Pancreas (tissue), 10 donors: ENCODE data around the gene PPP1R3F. TPM values are rescaled to one million over a fixed set of nuclear protein-coding genes. Genes with fewer than 3 reads are reported as not detected.

Experiments used
- ATAC-seq, 4 donors: fragments of 200-7000 bp; cut with Tn5 transposase; one replicate each; pipeline versions ENCODE4 v1.8.0 to v1.9.1; 2020; ENCODE audit warnings: mild to moderate bottlenecking in 4 of 4, moderate library complexity in 4 of 4
- DNase-seq, 6 donors: peaks; one replicate each; pipeline ENCODE4 v3.0.0-alpha.2; 2020
- FAIRE-seq: peaks from 2 replicates; lab custom pipeline; 2012; peaks lifted over from hg19 to GRCh38; lab: Jason Lieb, UNC
- H3K27ac ChIP-seq, 4 donors: fragments of 200-600 bp; sonication (generic); 1 replicate in 3 of 4; 2 replicates in 1 of 4; pipeline versions ENCODE4 v1.5.0 to v1.8.0; 2020
- H3K27me3 ChIP-seq, 4 donors: fragments of 200-600 bp; one replicate each; pipeline ENCODE4 v1.8.0; 2021
- H3K36me3 ChIP-seq, 3 donors: fragments of 200-600 bp; sonication (generic) in 1 of 3; one replicate each; pipeline versions ENCODE4 v1.5.0 to v1.8.0; 2020 to 2021
- H3K4me1 ChIP-seq, 3 donors: fragments of 200-600 bp; one replicate each; pipeline ENCODE4 v1.8.0; 2021
- H3K4me3 ChIP-seq, 4 donors: fragments of 200-600 bp; sonication (generic) in 2 of 4; one replicate each; pipeline versions ENCODE4 v1.5.0 to v1.8.0; 2020 to 2021
- H3K9me3 ChIP-seq, 4 donors: fragments of 200-600 bp; one replicate each; pipeline ENCODE4 v1.8.0; 2021
- WGBS, 2 donors: extraction: QIAGEN DNeasy Blood & Tissue Kit; methylation state at CpG; one replicate each; pipeline ENCODE4 v1.1.7; 2013; 5-methylcytosine and 5-hydroxymethylcytosine counted together
- intact Hi-C, 3 donors: fragments of 100-400 bp; cut with DNase I; formaldehyde crosslinking; loops; one replicate each; pipeline versions ENCODE4 v1.11.1 to v1.14.2; 2022
- polyA plus RNA-seq, 2 donors: library from polyadenylated mRNA; stranded (reverse); fragments of 200-250 nt; gene quantifications; one replicate each; pipeline ENCODE4 v1.2.3, GENCODE V29; 2013
- total RNA-seq, 6 donors: library from RNA; stranded (reverse); fragmentation: NEBNext Ultra II Directional in 4 of 6; extraction: Animal tissue kit (Norgen Biotek cat#: 25700) in 4 of 6; gene quantifications; one replicate each; pipeline versions ENCODE4 v1.2.1 to v1.2.4, GENCODE V29; 2021 to 2023
- TF ChIP-seq, protein P1 (sequence below), 4 donors: fragments of 200-600 bp; sonication (generic) in 3 of 4; IDR thresholded peaks; one replicate each; pipeline versions ENCODE4 v1.5.0 to v1.8.0; 2021; ENCODE audit warnings: antibody characterized with exemption in 4 of 4
- donor health status: healthy with polysubstance abuse.
- donor health status: DM: no; HTN: no; CAD: no; lungs with moderate emphysema.
- donor health status: DM: no; HTN: no; CAD: no.
- donor health status: control.
- donor health status: control.
- donor health status: Bipolar disorder and iron deficiency.
- donor health status: DM: yes; HTN: yes; CAD: no.
- donor health status: DM: no; HTN: no; CAD: no.
- donor health status: DM: no; HTN: no; CAD: no.
- donor health status: DM: yes; HTN: yes; CAD: no.

PPP1R3F gene
- total and polyA plus RNA-seq, 8 donors: 1.1 to 5.6 (median 1.7) TPM

DNA sequence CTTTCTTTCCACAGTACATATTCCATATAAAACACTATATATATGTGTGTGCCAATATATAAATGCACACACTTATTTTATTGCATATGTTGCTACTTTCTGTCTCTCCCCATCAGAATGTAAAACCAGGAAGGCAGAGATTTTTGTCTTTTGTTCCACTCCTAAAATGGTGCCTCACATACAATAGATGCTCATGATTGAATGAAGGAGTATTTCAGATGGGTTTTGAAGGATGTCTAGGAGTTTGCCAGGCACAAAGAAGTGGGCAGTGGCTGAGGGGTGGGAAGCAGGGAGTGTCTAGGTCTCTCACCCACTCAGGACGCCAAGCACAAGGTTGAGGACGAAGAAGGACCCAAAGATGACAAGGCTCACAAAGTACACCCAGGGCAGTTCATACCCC is 41.9 kb upstream of the PPP1R3F start:
- H3K4me3 ChIP-seq: no peak overlapping the region
- no peak overlapping the region for H3K27ac ChIP-seq
- TF ChIP-seq, protein P1, sequence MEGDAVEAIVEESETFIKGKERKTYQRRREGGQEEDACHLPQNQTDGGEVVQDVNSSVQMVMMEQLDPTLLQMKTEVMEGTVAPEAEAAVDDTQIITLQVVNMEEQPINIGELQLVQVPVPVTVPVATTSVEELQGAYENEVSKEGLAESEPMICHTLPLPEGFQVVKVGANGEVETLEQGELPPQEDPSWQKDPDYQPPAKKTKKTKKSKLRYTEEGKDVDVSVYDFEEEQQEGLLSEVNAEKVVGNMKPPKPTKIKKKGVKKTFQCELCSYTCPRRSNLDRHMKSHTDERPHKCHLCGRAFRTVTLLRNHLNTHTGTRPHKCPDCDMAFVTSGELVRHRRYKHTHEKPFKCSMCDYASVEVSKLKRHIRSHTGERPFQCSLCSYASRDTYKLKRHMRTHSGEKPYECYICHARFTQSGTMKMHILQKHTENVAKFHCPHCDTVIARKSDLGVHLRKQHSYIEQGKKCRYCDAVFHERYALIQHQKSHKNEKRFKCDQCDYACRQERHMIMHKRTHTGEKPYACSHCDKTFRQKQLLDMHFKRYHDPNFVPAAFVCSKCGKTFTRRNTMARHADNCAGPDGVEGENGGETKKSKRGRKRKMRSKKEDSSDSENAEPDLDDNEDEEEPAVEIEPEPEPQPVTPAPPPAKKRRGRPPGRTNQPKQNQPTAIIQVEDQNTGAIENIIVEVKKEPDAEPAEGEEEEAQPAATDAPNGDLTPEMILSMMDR (IDR thresholded peaks at IDR 0.05): no peak
- FAIRE-seq (no peak), DNase-seq (no peak), ATAC-seq (no peak)
- WGBS, 2 donors: 61 to 85% methylated on average over 2 of the region's 2 CpGs
- H3K9me3 ChIP-seq: no peaks in the 10 kb centered on the region
- no peaks in the 10 kb centered on the region for H3K36me3 ChIP-seq
- H3K4me1 ChIP-seq: no peaks in the 10 kb centered on the region
- intact Hi-C loops: no loop called here
- peaks cover 0 to 2% (median 0%) of the 10 kb centered on the region in 4 donors for H3K27me3 ChIP-seq

DNA sequence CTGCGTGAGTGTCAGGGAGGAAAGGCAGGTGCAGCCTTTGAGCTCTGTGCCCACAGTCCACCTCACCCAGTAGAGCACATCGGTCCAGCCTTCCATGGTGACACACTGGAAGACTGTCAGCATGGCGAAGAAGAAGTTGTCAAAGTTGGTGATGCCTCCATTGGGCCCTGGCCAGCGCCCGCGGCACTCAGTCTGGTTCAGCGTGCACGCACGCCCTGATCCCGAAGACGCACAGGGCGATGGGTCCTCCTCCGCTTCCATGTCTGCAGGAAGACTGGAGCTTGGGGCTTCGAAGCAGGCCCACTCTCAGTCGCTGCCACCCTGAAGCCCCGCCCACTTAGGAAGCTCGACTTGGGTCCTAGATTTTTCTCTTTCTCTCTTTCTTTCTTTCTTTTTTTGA is 41.4 kb upstream of the PPP1R3F start:
- intact Hi-C loops: no loop called here
- no peak for DNase-seq
- Histone ChIP-seq H3K27ac (no peak overlapping the region), H3K9me3 (no peaks in the 10 kb centered on the region), H3K4me1 (no peaks in the 10 kb centered on the region), H3K27me3 (no peaks in the 10 kb centered on the region), H3K4me3 (no peak overlapping the region), H3K36me3 (no peaks in the 10 kb centered on the region)
- TF ChIP-seq, protein P1 (IDR thresholded peaks at IDR 0.05): no peak
- ATAC-seq: no peak
- FAIRE-seq: no peak
- WGBS, 2 donors: 86 to 87% methylated on average over 17 of the region's 17 CpGs

DNA sequence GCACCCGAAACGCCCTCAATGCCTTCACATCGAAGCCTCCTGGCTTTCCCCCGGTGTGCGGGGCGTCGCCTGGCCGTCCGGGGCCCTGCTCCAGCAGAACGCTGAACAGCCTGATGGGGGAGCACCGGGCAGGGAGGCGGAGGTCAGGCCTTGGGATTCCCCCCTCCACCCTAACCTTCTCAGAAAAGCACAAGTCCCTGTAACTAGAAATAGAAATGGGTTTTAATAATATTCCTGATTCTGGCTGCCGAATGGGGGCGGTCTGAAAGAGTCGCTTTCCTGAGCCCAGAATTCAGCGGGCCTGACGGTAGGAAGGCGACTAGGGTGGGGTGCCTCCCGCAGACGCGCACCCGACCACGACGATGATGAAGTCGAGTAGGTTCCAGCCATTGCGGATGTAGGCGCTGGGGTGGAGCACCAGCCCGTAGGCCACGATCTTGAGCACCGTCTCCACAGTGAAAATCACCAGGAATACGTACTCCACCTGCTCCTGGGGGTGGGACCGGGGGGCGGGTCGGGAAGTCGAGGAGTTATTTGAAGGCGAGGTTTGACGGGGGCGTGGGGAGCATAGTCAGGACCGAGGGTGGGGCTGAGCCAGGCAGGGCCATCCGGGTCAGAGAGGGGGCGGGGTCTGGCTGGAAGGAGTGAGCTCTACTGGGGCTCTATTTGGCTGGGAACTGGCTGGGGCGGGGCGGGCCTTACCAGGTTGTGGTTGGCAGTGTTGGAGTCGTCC is 38.9 kb upstream of the PPP1R3F start:
- Histone ChIP-seq H3K4me1 (no peaks in the 10 kb centered on the region), H3K9me3 (no peaks in the 10 kb centered on the region)
- no peak for FAIRE-seq

DNA sequence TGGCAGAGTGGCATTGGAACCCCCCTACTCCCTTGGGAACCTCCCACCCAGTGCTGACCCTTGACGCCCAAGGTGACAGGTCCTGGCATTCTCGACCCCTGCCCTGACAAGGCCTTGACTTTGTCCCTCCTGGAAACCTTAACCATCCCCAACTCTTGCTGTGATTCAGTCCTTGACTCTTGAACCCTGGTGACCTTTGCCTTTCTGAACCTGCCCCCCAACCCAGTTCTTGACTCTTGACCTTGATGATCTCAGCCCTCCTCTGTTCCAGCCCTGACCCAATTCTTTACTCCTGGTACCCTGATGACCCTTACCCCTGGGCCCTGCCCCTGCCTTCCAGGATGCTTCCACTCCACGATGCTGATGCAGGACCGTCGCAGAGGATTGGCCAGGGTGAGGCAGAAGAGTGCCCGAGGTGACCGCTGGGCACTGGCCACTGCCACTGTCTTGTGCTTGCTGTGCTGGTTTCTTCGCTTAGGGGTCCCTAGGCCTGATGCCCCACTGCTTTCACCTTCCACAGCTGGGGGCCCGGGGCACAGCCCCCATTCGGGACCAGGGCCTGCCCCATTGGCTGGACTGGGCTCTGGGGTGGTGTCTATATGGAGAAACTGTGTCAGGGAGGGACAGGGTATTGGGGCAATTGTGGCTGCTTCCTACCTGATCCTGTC is 38.1 kb upstream of the PPP1R3F start:
- WGBS, 2 donors: 85 to 93% methylated on average over 10 of the region's 10 CpGs
- no peak overlapping the region for H3K4me3 ChIP-seq
- H3K4me1 ChIP-seq: no peaks in the 10 kb centered on the region
- intact Hi-C loops: no loop called here
- no peaks in the 10 kb centered on the region for H3K36me3 ChIP-seq
- TF ChIP-seq, protein P1 (IDR thresholded peaks at IDR 0.05): no peak
- no peaks in the 10 kb centered on the region for H3K9me3 ChIP-seq
- ATAC-seq (no peak), FAIRE-seq (no peak), DNase-seq (no peak)
- H3K27ac ChIP-seq: no peak overlapping the region
- H3K27me3 ChIP-seq: no peaks in the 10 kb centered on the region

More for the DNA sequence above, 38.9 kb upstream of the PPP1R3F start:
- peak; percentile 70 to 86 (median 77) for ATAC-seq
- no peaks in the 10 kb centered on the region for H3K36me3 ChIP-seq
- TF ChIP-seq, protein P1 (IDR thresholded peaks at IDR 0.05): no peak
- H3K4me3 ChIP-seq: peak overlapping the region in 2 of 4 donors; percentile 12 to 34
- no peak overlapping the region for H3K27ac ChIP-seq
- 17 to 38% methylated on average over 44 of the region's 44 CpGs for WGBS, 2 donors
- peak in 5 of 6 donors; percentile 62 to 82 (median 71) for DNase-seq
- intact Hi-C loops: no loop called here
- no peaks in the 10 kb centered on the region for H3K27me3 ChIP-seq

DNA sequence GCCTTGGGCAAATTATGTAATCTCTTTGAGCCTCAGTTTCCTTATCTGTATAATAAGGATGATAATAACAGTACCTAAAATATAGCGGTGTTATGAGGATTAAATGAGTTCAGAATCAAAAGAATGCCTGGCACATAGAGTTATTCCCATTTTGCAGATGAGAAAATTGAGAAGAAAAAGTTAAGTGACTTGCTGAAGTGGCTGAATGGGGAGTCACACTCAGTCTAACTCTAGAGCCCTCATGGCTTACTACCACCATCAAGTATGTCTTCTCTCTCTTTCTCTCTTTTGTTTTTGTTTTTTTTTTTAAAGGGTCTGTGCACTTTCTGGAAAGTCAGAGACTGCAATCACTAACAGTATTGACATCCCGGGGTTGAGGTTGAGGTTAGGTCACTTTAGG is 37.1 kb upstream of the PPP1R3F start:
- Histone ChIP-seq H3K27ac (no peak overlapping the region), H3K4me1 (no peaks in the 10 kb centered on the region), H3K27me3 (no peaks in the 10 kb centered on the region), H3K36me3 (no peaks in the 10 kb centered on the region), H3K9me3 (no peaks in the 10 kb centered on the region), H3K4me3 (no peak overlapping the region)
- intact Hi-C loops: no loop called here
- ATAC-seq: no peak
- no peak for DNase-seq
- FAIRE-seq: no peak
- 74 to 90% methylated on average over 2 of the region's 2 CpGs for WGBS, 2 donors
- TF ChIP-seq, protein P1 (IDR thresholded peaks at IDR 0.05): no peak
